Neural cell (in vitro differentiated cells): ENCODE results near the gene MAP7D1.

ENCODE experiments used
- CTCF ChIP-seq: fragments of 450-650 bp; IDR thresholded peaks from 2 replicates; pipeline ENCODE4 v1.5.1; 2014; ENCODE audit warnings: antibody characterized with exemption, mild to moderate bottlenecking, moderate library complexity; ENCODE audit not compliant: poor library complexity, severe bottlenecking
- EP300 ChIP-seq: fragments of 450-650 bp; conservative IDR thresholded peaks from 2 replicates; pipeline ENCODE4 v1.6.1; 2014; ENCODE audit warnings: antibody characterized with exemption, mild to moderate bottlenecking, moderate library complexity; ENCODE audit not compliant: poor library complexity, severe bottlenecking
- MXI1 ChIP-seq: fragments of 450-650 bp; conservative IDR thresholded peaks from 2 replicates; pipeline ENCODE4 v1.6.1; 2014; ENCODE audit warnings: antibody characterized with exemption, mild to moderate bottlenecking; ENCODE audit not compliant: poor library complexity, severe bottlenecking
- POLR2AphosphoS5 ChIP-seq: IDR thresholded peaks from 2 replicates; pipeline ENCODE4 v1.6.1; 2012
- RAD21 ChIP-seq: fragments of 450-650 bp; conservative IDR thresholded peaks from 2 replicates; pipeline ENCODE4 v1.6.1; 2014; ENCODE audit warnings: antibody characterized with exemption, mild to moderate bottlenecking, moderate library complexity
- SMC3 ChIP-seq: fragments of 450-650 bp; conservative IDR thresholded peaks from 2 replicates; pipeline ENCODE4 v1.6.1; 2014; ENCODE audit warnings: antibody characterized with exemption, mild to moderate bottlenecking, moderate library complexity; ENCODE audit not compliant: poor library complexity
- TAF1 ChIP-seq: IDR thresholded peaks from 2 replicates; pipeline ENCODE4 v1.6.1; 2012; ENCODE audit warnings: low read depth
- TF ChIP-seq, protein P1 (sequence below): IDR thresholded peaks from 2 replicates; pipeline ENCODE4 v1.6.1; 2012; ENCODE audit warnings: borderline replicate concordance

DNA sequence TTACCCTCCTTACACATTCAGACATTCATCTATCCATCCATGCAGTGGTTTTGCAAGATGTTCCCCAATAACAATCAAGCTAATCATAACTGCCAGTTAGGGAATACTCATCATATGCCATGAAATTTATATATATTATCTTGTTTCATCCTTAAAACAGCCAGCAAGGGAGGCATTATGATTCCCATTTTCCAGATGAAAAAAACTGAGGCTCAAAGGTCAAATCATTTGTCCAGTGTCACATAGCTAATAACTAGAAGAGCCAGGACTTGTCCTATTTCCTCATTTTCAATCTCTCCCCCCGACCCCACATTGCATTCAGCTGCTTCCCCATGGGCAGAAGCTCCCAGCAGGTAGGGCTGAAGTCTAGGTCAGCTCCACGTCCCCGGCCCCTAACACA lies 23.9 kb upstream of the MAP7D1 start:
- no peak for TF ChIP-seq CTCF
- TF ChIP-seq EP300: no peak
- no peak for TF ChIP-seq POLR2AphosphoS5
- TF ChIP-seq, protein P1, sequence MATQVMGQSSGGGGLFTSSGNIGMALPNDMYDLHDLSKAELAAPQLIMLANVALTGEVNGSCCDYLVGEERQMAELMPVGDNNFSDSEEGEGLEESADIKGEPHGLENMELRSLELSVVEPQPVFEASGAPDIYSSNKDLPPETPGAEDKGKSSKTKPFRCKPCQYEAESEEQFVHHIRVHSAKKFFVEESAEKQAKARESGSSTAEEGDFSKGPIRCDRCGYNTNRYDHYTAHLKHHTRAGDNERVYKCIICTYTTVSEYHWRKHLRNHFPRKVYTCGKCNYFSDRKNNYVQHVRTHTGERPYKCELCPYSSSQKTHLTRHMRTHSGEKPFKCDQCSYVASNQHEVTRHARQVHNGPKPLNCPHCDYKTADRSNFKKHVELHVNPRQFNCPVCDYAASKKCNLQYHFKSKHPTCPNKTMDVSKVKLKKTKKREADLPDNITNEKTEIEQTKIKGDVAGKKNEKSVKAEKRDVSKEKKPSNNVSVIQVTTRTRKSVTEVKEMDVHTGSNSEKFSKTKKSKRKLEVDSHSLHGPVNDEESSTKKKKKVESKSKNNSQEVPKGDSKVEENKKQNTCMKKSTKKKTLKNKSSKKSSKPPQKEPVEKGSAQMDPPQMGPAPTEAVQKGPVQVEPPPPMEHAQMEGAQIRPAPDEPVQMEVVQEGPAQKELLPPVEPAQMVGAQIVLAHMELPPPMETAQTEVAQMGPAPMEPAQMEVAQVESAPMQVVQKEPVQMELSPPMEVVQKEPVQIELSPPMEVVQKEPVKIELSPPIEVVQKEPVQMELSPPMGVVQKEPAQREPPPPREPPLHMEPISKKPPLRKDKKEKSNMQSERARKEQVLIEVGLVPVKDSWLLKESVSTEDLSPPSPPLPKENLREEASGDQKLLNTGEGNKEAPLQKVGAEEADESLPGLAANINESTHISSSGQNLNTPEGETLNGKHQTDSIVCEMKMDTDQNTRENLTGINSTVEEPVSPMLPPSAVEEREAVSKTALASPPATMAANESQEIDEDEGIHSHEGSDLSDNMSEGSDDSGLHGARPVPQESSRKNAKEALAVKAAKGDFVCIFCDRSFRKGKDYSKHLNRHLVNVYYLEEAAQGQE: no peak
- no peak for TF ChIP-seq MXI1
- TF ChIP-seq RAD21: no peak
- TF ChIP-seq TAF1: no peak
- TF ChIP-seq SMC3: no peak
